Testis (tissue), 3 donors: ENCODE results near the gene MINDY3. TPM values are rescaled to one million over a fixed set of nuclear protein-coding genes. Genes with fewer than 3 reads are reported as not detected.

ENCODE experiments used
- DNase-seq: peaks from one replicate; pipeline ENCODE4 v3.0.0-alpha.2; 2019
- H3K27ac ChIP-seq, 2 donors: fragments of 200-600 bp; sonication (generic); one replicate each; pipeline ENCODE4 v1.5.1; 2019
- H3K27me3 ChIP-seq: fragments of 200-600 bp; sonication (generic); one replicate; pipeline ENCODE4 v1.5.1; 2019
- H3K36me3 ChIP-seq: fragments of 200-600 bp; sonication (generic); one replicate; pipeline ENCODE4 v1.5.1; 2017; ENCODE audit warnings: low read depth; ENCODE audit errors: missing control alignments
- H3K4me1 ChIP-seq: fragments of 200-600 bp; sonication (generic); one replicate; pipeline ENCODE4 v1.5.1; 2019
- H3K4me3 ChIP-seq, 2 donors: fragments of 200-600 bp; sonication (generic); one replicate each; pipeline ENCODE4 v1.5.1; 2017 to 2019
- H3K9me3 ChIP-seq: fragments of 200-600 bp; sonication (generic); one replicate; pipeline ENCODE4 v1.5.1; 2017
- POLR2A ChIP-seq: fragments of 450-650 bp; IDR thresholded peaks from one replicate; pipeline ENCODE4 v1.6.1; 2017; ENCODE audit warnings: antibody characterized with exemption, mild to moderate bottlenecking, moderate library complexity
- WGBS, 2 donors: methylation state at CpG; one replicate each; pipeline ENCODE4 v1.1.5; 2018; 5-methylcytosine and 5-hydroxymethylcytosine counted together
- intact Hi-C: fragments of 100-400 bp; cut with DNase I; formaldehyde crosslinking; loops from one replicate; pipeline ENCODE4 v1.15.1; 2023; ENCODE audit warnings: low total_unique reads
- polyA plus RNA-seq: library from polyadenylated mRNA; stranded (reverse); fragments of 350-450 nt; fragmentation: Illumina TruSeq; extraction: RNeasy Lipid Tissue Mini Kit (QIAGEN cat#74804); gene quantifications from one replicate; pipeline ENCODE4 v1.2.3, GENCODE V29; 2014; ENCODE audit warnings: low read depth, low replicate concordance; ENCODE audit not compliant: insufficient read depth
- total RNA-seq, 2 donors: library from RNA; depleted of rRNA; stranded (reverse); fragments of >200 nt; gene quantifications; one replicate each; pipeline ENCODE4 v1.2.3, GENCODE V29; 2016
- TF ChIP-seq, protein P1 (sequence below), 3 experiments: fragments of 450-650 bp in 2 of 3; fragments of 200-600 bp in 1 of 3; sonication (generic) in 1 of 3; IDR thresholded peaks; one replicate each; pipeline ENCODE4 v1.5.1; 2016 to 2019; ENCODE audit warnings: antibody characterized with exemption in 3 of 3, mild to moderate bottlenecking in 2 of 3, moderate library complexity in 1 of 3

Gene MINDY3
- total and polyA plus RNA-seq, 3 donors from 2014 or later = 33.9 to 39.8 (median 39.6) TPM

DNA sequence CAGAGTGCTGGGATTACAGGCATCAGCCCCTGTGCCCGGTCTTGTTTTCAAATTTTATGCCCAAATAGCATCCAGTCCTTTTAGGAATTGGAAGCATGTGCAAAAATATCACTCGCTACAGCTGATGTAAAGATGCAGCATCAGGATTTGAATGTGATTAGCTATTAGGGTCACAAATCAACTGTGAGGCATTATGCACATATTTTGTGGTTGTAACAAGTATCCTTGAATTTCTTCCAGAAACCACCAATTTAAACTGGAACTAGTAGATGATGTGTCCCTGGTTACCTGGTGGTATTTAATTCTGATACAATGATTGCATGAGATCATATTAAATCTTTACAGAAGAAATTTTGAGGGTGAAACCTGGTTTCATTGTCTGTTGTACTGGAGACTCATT lies 99.6 kb downstream of the MINDY3 start:
- Histone ChIP-seq H3K27me3 (no peaks in the 10 kb centered on the region), H3K36me3 (no peaks in the 10 kb centered on the region), H3K9me3 (no peaks in the 10 kb centered on the region), H3K4me3 (no peak overlapping the region), H3K27ac (no peak overlapping the region), H3K4me1 (no peaks in the 10 kb centered on the region)
- WGBS, 2 donors = 89 to 92% methylated on average over 2 of the region's 2 CpGs
- no peak for TF ChIP-seq POLR2A
- TF ChIP-seq, protein P1, sequence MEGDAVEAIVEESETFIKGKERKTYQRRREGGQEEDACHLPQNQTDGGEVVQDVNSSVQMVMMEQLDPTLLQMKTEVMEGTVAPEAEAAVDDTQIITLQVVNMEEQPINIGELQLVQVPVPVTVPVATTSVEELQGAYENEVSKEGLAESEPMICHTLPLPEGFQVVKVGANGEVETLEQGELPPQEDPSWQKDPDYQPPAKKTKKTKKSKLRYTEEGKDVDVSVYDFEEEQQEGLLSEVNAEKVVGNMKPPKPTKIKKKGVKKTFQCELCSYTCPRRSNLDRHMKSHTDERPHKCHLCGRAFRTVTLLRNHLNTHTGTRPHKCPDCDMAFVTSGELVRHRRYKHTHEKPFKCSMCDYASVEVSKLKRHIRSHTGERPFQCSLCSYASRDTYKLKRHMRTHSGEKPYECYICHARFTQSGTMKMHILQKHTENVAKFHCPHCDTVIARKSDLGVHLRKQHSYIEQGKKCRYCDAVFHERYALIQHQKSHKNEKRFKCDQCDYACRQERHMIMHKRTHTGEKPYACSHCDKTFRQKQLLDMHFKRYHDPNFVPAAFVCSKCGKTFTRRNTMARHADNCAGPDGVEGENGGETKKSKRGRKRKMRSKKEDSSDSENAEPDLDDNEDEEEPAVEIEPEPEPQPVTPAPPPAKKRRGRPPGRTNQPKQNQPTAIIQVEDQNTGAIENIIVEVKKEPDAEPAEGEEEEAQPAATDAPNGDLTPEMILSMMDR (IDR thresholded peaks at IDR 0.05) = no peak
- DNase-seq = no peak
- intact Hi-C loops = no loop called here

DNA sequence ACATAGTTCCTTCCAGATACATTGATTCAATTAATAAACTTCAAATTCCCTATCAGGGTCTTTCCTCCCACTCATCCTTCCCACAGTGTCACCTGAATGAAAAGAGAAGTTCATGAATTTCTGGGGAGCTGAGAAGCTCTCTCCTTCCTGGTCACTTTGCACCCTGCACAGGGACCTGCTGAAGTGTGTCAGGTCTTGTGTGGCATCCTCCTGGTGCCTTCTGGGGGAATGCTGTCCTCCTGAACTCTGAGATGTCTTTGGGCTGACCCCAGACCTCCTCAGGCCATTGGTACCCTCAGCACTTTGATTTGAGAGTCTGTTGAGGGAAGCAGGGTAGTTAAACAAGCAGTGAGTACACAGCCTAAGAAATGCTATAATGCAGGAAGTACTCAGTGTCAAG lies 101.0 kb downstream of the MINDY3 start:
- Histone ChIP-seq H3K27ac (no peak overlapping the region), H3K4me1 (no peaks in the 10 kb centered on the region), H3K36me3 (no peaks in the 10 kb centered on the region), H3K4me3 (no peak overlapping the region), H3K27me3 (no peaks in the 10 kb centered on the region), H3K9me3 (no peaks in the 10 kb centered on the region)
- TF ChIP-seq, protein P1 (IDR thresholded peaks at IDR 0.05) = no peak
- no peak for TF ChIP-seq POLR2A
- no peak for DNase-seq
- intact Hi-C loops = no loop called here

DNA sequence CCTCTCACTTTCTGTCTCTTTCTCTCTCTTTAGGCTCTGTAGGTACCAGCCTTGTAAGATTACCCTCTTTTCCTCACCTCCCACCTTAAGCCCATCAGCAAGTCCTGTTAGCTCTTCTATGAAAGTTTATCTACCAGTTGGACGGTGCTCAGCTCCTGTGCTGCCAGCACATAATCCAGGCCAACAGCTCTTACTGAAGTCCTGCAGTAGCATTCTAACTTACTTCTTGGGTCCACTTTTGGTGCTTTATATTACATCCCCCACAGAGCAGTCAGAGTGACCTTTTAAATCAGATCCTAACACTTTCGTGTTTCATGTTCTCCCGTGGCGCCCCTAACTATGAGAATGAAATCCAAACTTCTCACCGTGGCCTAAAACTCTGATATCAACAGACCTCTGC lies 101.7 kb downstream of the MINDY3 start:
- intact Hi-C loops = no loop called here
- WGBS, 2 donors = 84 to 91% methylated on average over 5 of the region's 5 CpGs
- no peak overlapping the region for H3K4me3 ChIP-seq
- no peaks in the 10 kb centered on the region for H3K9me3 ChIP-seq
- DNase-seq = no peak
- no peaks in the 10 kb centered on the region for H3K4me1 ChIP-seq
- TF ChIP-seq, protein P1 (IDR thresholded peaks at IDR 0.05) = no peak
- no peak for TF ChIP-seq POLR2A
- no peaks in the 10 kb centered on the region for H3K27me3 ChIP-seq
- no peaks in the 10 kb centered on the region for H3K36me3 ChIP-seq
- no peak overlapping the region for H3K27ac ChIP-seq

DNA sequence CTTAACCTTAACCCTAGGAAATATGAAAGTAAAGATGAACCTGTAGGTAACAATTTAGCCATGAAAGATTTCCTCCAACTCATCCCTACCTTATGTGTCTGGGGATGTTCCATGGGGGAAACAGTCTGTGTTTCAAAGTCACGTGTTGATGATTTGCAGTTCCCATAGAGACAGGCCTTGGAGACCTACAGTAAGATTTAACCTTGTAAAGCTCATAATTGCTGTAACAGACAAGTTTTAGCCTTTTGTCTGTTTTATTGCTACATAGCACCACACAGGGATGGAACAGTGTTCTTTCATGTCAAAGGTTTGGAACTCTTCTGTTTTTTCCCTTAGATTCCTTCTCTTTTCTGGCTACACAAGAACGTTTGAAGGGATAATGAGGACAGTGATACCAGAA lies 105.4 kb downstream of the MINDY3 start:
- Histone ChIP-seq H3K4me1 (no peaks in the 10 kb centered on the region), H3K27ac (no peak overlapping the region), H3K4me3 (no peak overlapping the region), H3K36me3 (no peaks in the 10 kb centered on the region), H3K27me3 (no peaks in the 10 kb centered on the region), H3K9me3 (no peaks in the 10 kb centered on the region)
- no peak for TF ChIP-seq POLR2A
- TF ChIP-seq, protein P1 (IDR thresholded peaks at IDR 0.05) = no peak
- intact Hi-C loops = no loop called here
- DNase-seq = no peak
- WGBS, 2 donors = 29% methylated on average over 2 of the region's 2 CpGs

DNA sequence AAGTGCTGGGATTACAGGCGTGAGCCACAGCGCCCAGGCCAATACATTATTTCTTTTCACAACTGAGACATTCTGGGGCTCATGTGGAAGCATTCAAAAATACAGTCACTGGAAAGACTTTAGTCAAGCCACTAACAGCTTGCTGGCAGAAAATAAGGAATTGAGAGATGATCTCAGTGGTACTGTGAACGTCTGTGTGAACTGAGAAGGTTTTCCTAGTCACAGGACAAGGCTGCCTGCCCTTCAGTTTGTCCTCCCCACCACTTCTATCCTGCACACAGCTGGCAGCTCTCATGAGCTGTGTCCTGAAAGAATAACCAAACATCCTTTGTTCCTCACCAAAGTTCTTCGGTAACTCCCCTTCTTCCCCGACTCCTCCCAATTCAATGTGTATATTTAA lies 109.3 kb downstream of the MINDY3 start:
- Histone ChIP-seq H3K4me3 (no peak overlapping the region), H3K36me3 (no peaks in the 10 kb centered on the region), H3K27ac (no peak overlapping the region), H3K27me3 (no peaks in the 10 kb centered on the region), H3K9me3 (no peaks in the 10 kb centered on the region), H3K4me1 (no peaks in the 10 kb centered on the region)
- TF ChIP-seq POLR2A = no peak
- TF ChIP-seq, protein P1 (IDR thresholded peaks at IDR 0.05) = no peak
- intact Hi-C loops = no loop called here
- DNase-seq = no peak
- WGBS, 2 donors = 88 to 89% methylated on average over 5 of the region's 5 CpGs
